GM21381 (cell line): Measurements from ENCODE around the gene PLXDC1.
A peak's percentile ranks its signal among the peaks of the same experiment; 100 is the strongest.

Experiments used
- ATAC-seq: cut with Tn5 transposase; IDR thresholded peaks from one replicate; pipeline ENCODE4 v1.9.1; 2021; ENCODE audit warnings: mild to moderate bottlenecking, moderate library complexity; ENCODE audit not compliant: unreplicated experiment

The PLXDC1 gene

DNA sequence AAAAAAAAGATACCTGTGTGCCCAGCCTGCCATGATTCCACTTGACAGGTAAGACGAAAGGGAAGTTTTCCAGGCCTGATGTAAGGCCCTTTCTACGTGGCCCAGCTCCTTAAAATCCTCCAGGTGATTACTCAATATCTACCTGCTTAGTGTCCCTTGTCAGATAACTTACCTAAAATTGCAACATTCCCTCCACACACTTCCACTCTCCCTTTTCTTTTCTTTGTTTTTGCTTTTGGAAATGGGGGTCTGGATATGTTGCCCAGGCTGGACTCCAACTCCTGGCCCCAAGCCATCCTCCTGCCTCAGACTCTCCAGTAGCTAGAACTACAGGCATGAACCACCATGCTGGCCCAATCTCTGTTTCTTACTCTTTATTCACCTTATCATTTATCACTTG is 7.2 kb upstream of the PLXDC1 start:
- no peak for ATAC-seq

DNA sequence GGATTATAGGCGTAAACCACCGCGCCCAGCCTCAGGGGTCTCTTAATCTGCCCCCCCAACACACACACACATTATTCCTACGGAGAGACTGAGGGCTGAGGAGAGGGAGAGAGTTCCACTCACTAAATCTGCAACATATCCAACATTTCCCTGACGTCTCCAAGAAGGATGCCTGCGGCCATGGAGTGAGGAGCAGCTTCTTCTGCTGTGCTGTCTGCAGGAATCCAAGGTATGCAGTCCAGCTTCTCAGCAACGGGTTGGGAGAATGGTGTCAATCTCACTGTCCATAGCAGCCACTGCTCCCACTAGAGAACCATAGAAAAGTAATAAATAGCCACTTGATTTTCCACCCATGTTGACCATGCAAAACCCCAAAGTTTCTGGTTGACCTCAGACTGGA is 5.1 kb upstream of the PLXDC1 start:
- ATAC-seq = no peak

DNA sequence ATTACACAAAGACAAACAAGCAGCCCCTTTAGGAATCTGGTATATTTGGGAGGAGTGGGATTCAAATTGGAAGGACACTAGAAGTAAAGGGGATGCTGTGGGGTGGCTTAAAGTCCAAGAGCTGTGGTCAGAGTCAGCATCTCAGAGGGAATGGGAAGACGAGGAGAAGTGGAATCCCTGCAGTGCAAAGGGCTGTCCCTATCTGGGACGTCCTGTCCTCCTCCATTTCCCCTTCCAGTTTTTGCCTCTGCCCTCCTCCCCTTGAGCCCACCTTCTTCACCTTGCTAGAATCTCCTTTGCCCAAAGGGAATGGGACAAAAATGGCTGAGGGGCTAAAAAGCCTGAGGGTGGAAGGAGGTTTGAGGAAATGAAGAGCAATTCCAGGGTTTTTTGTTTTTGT is 4.2 kb upstream of the PLXDC1 start:
- no peak for ATAC-seq

DNA sequence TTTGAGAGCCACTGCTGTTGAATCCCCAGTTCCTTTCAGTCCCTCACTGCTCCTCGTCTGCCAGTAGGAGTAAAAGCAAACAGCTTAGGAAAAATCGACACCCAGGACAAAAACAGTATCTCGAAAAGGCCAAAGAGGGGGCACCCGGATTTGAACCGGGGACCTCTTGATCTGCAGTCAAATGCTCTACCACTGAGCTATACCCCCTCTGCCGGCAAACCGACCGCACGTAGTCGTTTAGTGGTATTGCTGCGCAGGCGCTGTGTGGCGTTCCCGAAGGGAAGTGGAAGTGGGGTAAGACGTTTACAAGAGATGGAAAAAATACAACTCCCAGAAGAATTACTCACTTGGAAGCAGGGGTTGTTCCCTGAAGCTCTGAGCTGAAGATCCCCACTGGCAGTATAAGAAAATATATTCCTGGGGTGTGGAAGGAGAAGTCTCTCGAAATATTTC is 2.2 kb upstream of the PLXDC1 start:
- peak; percentile 49 for ATAC-seq

DNA sequence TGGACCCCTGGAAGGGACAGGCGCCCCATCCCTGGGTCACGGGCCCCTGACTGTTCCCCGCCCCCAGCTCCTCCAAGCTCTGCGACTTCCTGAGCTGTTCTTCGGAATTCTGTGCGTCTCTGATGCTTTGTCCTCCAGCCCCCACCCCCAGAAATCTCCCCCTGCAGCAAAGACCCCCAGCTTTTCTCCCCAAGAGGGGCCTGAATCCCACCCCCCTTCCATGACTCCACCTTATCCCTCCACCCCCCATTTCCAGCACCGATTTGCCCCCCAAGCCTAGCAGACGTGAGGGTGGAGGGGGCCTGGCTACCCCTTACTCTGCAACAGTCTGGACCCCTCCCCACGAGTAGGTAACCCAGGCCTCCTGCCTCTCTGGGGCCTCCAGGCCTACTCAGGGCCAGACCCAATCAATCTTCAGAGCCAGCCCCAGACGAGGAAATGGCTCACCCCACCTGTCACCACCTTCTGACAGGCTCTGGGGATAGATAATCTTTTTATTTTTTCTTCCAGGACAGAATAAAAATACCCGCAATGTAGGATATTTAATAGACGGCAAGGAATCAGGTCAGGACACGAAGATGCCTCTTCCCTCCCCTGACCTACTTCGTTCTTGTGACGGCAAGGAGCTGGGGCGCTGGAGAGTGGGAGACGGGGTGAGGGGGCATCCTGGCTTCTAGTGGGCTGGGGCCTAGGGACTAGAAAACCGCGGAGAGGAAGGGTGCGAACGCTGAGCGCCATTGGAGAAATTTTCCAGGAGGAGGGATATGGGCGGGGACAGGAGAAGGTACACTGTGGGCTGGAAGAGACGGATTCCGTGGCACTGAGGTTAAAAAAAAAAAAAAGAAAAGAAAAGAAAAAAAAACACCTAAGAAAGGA is 744 bp upstream of the PLXDC1 start:
- ATAC-seq = no peak

DNA sequence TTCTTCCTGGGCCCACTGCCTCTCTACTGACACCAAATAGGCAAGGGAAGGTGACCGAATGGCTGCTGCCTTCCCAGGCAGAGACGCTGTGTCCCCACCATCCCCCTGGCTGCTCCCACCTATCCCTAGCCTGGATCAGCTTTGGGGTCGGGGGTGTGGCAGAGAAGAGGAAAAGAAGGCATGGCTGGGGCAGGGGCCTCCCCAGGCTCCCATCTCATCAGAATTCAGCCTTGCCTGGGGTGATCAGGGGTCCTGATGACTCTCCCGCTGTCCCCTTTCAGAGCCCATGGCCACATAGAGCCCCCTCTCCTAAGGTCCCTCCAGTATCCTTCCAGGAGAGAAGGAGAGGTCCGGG is 665 bp downstream of the PLXDC1 start:
- no peak for ATAC-seq

DNA sequence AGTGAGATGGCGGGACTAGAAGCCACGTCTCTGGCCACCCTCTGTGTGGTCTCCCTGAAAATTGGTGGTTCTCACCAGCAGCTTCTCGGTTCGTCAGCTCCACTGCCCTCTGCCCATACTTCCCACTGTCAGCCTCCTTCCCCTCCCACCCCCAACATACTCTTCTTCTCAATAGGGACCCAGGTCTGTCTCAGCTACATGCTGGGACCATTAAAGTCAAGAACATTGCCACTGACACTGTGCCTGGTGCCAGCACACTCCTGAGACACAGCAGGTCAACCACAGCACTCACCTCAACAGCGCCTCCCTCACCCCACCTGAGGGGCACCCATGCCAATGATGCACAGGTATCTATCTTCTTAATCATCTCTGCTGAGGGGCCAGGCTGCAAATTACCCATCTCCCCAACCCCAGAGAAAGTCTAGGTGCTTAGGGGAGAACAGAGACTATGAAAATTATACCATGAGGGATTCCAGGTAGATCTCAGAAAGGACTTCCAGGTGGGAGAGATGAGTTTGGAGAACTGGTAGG is 1.3 kb downstream of the PLXDC1 start:
- no peak for ATAC-seq

DNA sequence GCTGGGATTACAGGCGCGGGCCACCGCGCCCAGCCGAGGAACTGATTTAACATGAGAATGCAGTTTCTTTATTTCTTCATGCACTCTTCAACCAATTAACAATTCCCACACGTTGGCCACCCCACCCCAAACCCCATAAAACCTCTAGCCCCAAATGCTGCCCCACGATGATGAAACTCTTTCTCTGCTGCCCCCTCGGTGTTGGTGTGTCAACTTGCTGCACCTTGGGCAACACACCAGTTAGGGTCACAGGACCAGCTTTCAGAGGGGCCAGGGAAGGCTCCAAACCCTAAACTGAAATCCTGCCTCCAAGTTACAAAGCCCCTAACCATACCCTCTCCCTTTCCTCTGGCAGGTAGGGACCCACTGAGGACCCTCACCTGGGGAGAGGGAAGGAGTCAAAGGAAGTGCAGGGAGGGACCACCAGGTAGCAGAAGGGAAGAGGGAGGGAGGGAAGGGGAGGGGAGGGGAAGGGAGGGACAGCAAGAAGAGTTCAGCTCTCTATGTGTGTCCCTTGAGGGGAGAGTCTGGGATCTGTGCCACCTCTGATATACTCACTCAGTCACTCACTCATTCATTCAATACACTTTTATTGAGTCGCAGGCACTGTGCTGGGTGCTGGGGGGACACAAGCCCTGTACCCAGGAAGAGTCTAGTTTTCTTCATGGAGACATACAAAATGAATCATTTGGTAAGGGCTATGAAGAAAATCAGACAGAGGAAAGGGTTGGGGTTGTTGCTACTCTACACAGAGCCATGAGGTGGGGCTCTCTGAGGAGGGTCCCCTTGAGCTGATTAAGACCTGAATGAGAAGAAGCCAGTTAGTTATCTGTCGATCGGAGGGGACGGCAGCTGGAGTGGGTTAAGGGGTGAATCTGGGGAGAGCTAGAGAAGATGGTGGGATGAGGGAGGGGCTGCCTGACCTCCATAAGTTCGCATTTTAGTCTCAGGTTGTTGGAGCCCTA is 3.9 kb downstream of the PLXDC1 start:
- ATAC-seq = no peak

DNA sequence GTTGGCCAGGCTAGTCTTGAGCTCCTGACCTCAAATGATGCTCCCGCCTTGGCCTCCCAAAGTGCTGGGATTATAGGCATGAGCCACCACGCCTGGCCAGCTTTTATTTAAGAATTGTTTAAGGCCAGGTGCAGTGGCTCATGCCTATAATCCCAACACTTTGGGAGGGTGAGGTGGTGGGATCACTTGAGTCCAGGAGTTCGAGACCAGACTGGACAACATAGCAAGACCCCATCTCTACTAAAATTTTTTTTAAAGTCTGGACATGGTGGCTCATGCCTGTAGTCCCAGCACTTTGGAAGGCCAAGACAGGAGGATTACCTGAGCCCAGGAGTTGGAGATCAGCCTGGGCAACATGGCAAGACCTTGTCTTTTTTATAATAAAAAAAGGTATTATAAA is 5.2 kb downstream of the PLXDC1 start:
- no peak for ATAC-seq

DNA sequence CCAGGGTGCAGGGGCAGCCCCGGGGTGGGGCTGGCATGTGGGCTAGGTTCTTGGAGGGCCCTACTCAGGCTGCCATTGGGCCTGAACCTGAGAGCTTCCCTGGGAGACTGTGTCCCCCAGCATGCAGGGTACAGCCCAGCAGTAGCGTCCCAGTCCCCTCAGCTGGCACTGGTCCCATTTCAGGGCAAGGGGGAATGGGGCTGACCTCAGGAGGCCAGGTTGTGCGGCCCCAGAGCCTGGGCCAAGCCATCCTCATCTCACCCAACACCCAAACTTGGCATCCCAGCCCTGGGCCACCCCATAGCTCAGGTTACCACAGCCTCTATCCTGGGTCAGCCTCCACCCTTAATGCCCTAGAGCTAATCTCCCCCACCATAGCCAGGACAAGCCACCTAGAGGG is 6.3 kb downstream of the PLXDC1 start:
- no peak for ATAC-seq

DNA sequence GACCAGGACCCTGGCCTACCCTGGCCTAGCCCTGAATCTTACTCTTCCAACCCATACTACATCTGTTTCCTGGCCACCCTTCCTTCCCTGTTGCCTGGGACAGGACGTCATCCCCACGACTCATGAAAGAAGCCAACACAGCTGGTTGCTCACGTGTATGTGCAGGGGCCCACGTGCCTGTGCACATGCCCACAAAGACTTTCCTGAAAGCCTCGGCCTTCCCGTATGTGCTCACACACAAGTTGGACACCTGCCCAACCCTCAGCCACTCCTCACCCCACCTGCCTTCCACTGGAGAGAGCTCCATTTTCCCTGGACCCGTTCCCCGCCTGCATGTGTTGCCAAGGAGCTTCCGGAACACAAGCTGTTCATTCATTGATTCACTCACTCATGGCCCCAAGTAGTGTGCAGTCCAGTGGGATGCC is 7.0 kb downstream of the PLXDC1 start:
- ATAC-seq = no peak

DNA sequence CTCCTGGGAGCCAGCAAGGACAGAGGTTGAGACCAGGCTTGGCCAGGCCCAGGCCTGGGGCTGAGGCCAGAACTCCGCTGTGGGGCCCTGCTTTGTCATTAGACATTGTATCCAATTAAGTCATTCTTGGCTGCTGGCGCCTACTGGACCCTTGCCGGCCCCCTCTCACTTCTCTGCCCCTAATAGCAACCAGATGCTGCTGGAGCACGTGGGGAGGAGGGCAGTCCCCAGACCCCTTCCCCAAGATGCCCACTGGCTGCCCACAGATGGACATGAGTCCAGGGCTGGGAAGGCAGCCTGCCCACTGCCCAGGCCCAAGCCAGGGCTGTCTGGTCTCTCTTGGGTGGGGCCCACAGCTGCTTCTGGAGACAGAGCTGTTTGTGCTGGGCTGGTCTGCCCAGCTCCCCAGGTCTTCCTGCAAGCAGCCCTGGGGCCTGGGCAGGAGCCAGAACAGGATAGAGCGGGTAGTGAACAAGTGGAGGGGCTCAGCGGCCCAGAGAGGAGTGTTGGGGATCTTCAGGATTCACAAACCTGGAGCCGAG is 7.8 kb downstream of the PLXDC1 start:
- ATAC-seq = no peak

DNA sequence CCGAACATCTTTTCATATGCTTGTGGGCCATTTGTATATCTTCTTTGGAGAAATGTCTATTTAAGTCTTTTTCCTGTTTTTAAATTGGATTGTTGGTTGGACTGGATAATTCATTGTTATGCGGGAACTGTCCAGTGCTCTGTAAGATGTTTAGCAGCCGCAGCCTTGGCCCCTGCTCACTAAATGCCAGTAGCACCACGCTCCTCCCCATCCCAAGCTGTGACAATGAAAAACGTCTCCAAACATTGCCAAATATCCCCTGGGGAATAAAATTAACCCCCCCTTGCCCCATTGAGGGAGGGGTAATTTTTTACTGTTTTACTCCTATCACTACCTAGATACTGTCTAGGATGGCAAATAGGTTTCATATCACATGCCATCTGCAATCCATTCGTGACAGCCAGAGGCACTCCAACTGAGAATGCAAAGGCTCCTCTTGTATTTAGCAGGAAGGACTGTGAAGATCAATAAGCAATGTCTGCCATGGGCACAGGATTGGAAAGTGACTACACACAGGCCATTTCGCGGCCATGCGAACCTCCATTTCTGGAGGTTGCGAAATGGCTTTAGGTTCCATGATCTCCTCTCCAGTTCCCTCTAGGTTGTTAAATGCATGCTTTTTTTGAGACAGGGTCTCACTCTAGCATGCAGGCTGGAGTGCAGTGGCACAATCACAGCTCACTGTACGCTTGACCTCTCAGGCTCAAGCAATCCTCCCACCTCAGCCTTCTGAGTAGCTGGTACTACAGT is 9.3 kb downstream of the PLXDC1 start:
- no peak for ATAC-seq

DNA sequence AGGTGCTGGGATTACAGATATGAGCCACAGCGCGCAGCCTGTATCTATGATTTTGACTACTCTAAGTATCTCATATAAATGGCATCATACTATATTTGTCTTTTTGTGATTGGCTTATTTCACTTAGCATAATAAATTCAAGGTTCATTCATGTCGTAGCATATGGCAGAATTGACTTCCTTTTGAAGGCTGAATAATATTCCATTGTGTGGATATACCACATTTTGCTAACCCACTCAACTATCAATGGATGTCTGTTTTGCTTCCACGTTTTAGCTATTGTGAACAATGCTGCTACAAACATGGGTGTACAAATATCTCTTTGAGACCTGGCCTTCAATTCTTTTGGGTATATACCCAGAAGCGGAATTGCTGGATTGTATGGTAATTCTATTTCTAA is 10.1 kb downstream of the PLXDC1 start:
- ATAC-seq = no peak

DNA sequence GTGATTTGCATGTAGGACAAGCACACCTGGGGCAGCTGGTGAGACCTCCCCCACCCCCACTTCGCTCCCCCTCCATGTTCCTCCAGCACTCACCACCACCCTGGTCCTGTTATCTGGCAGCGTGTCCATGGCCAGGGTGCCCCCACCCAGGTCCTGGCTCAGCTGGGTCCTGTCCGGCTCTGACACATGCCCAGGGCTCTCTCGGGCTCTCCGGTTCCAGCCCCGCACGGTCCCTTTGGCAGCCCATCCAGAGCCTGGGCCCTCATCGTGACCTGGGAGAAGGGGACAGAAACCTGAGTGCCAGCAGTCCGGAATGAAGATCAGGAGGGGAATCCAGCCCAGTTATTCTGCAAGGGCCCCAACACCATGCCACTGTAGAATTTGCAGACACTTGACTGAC is 11.9 kb downstream of the PLXDC1 start:
- ATAC-seq = no peak

DNA sequence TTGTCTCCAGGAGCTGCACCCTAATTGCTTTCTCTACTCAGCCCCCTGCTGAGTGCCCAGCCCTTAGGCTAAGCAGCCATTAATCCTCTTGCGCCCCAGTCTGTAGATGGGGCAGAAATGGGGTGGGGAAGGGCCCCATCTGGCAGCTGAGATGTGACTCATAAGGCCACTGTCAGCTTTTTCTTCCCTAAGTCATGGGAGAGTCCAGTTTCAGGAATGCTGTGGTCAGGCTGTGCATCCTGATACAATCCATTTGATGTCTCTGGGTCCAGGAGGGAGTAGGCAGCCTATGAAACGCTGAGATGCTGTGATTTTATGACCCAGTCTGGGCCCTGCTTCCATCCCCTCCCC is 12.3 kb downstream of the PLXDC1 start:
- ATAC-seq = no peak

DNA sequence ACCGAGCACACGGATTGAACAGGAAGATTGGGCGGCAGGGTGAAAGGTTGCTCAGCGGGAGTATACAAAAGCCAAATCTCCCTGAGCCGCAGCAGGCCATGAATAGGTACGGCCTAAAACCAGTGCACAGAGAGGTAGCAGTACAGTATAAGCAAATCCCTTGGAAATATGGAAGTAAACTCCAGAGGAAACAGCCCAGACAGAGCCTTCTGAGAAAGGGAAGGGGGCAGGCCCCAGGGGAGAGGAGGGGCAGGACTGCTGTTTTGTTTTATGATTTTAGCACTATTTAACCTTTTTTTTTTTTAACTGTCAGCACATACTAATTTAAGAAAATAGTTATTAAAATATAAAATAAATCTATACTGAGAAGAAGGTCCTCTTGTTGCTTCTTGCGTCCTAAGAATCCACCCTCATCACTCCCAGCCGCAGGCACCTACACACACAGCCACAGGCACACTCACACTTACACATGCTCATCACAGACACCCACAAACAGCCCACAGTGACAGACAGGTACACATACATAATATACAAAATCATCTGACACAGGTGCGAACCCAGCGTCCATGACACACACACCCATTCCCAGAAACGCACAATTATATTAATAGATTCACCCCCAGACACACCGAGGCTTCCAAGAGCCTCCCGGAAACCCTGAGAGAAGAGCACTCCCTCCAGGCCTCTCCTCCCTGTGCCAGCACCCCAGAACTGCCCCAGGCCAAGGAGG is 12.8 kb downstream of the PLXDC1 start:
- no peak for ATAC-seq

DNA sequence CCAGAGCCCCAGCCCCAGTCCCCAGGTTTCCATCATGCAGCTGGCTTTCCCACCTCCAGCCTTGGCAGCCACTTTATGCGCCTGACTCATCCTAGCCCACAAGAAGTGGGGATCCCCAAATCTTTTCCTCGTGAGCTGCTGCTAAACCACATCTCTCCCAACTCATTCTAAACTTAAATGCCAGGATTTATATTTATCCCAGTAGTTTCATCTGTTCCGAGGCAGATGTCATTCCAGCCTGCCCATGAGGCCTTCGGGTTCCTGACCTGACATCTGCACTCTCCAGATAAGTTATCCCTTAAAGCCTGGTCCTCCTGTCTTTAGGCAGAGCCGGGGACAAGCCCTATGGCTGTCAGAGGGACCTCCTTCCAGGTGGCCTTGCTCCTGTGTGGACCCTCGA is 16.6 kb downstream of the PLXDC1 start:
- ATAC-seq = no peak

DNA sequence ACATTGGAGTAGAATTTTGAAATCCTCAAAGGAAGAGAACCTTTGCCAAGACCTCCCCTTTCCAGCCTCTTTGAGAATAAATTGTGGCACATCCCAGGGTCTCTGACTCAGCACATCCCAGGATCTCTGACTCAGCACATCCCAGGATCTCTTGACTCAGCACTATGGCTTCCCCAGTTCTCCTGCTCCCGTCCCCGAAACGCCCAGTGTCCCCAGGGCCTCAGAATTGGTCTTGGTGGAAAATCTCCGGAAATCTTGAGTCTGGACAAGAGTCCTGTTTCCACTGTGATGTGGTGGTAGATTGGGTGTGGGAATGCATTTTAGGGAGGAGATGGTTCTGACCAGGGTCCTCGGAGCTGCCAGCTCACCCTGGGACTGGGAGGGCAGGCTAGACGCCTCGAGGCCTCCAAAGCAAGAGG is 19.2 kb downstream of the PLXDC1 start:
- ATAC-seq = no peak

DNA sequence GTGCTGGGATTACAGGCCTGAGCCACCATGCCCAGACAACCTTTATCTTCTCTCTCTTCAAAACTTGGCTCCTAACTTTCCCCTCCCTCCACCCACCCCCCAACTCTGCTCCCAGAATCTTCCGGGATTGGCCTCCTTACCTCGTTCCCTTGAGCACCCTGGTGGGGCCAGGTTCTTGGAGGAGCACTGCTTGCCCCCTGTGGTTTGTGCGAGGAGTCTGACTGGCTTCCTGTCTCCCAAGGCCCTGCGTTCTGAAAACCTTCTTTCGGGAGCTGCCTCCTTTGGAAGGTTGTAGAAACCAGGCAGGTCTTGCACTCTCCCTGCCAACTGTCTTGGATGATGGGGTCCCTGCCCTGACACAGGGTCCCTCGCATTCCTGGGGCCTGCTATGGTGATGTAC is 19.8 kb downstream of the PLXDC1 start:
- ATAC-seq = no peak
